SK-N-SH (cell line): ENCODE results near the gene TAGLN2. TPM values are rescaled to one million over a fixed set of nuclear protein-coding genes. Genes with fewer than 3 reads are reported as not detected.

Experiments used
- CTCF ChIA-PET: fragments of 300-600, 350-600 bp; formaldehyde crosslinking; extraction: SDS; loops from one replicate; lab custom pipeline; 2021; lab: Yijun Ruan, JAX
- POLR2A ChIA-PET: fragments of 350-600 bp; sonication (Branson Sonifier 250); formaldehyde crosslinking; extraction: SDS; loops from one replicate; lab custom pipeline; 2020; ENCODE audit warnings: antibody characterized with exemption, inconsistent platforms; lab: Yijun Ruan, JAX
- DNase-seq: peaks from one replicate; pipeline ENCODE4 v3.0.0; 2012
- H2AFZ ChIP-seq: fragments of 200-600 bp; sonication (generic); 2 replicates; pipeline ENCODE4 v1.8.1; 2016; ENCODE audit warnings: antibody characterized with exemption, mild to moderate bottlenecking, low read depth
- H3F3A ChIP-seq: fragments of 200-600 bp; sonication (generic); replicated peaks from 2 replicates; pipeline ENCODE3; 2016; ENCODE audit warnings: antibody characterized with exemption, mild to moderate bottlenecking; ENCODE audit not compliant: insufficient read depth
- H3K27ac ChIP-seq, 2 experiments: fragments of 200-500 bp in 1 of 2; fragments of 200-600 bp in 1 of 2; sonication (Bioruptor generic) in 1 of 2; sonication (generic), shearing (Covaris generic) in 1 of 2; 2 replicates each; pipeline versions ENCODE4 v1.5.1 to v1.6.1; 2014 to 2016; ENCODE audit warnings: low read depth in 2 of 2, inconsistent platforms in 1 of 2, low read length in 1 of 2, mild to moderate bottlenecking in 1 of 2, mixed read lengths in 1 of 2
- H3K27me3 ChIP-seq: fragments of 200-600 bp; sonication (generic), shearing (Covaris generic); 2 replicates; pipeline ENCODE4 v1.6.1; 2016; ENCODE audit warnings: mixed run types; ENCODE audit not compliant: insufficient read depth
- H3K36me3 ChIP-seq, 2 experiments: fragments of 200-500 bp in 1 of 2; fragments of 200-600 bp in 1 of 2; sonication (Bioruptor generic) in 1 of 2; sonication (generic) in 1 of 2; replicated peaks in 1 of 2; 2 replicates each; pipeline versions ENCODE3 to v1.5.1; 2014 to 2016; ENCODE audit warnings: low read length in 1 of 2, mild to moderate bottlenecking in 1 of 2; ENCODE audit not compliant: insufficient read depth in 2 of 2, control insufficient read depth in 1 of 2
- H3K4me1 ChIP-seq, 2 experiments: fragments of 200-500 bp in 1 of 2; fragments of 200-600 bp in 1 of 2; sonication (Bioruptor generic) in 1 of 2; sonication (generic), shearing (Covaris generic) in 1 of 2; 2 replicates each; pipeline versions ENCODE4 v1.5.1 to v1.6.1; 2014 to 2016; ENCODE audit warnings: low read depth in 1 of 2, low read length in 1 of 2, mixed run types in 1 of 2; ENCODE audit not compliant: insufficient read depth in 2 of 2, control insufficient read depth in 1 of 2
- H3K4me2 ChIP-seq: fragments of 200-600 bp; sonication (generic), shearing (Covaris generic); 2 replicates; pipeline ENCODE4 v1.6.1; 2017; ENCODE audit warnings: mixed run types
- H3K4me3 ChIP-seq, 2 experiments: fragments of 200-500 bp in 1 of 2; fragments of 200-600 bp in 1 of 2; sonication (Bioruptor generic) in 1 of 2; sonication (generic), shearing (Covaris generic) in 1 of 2; 2 replicates each; pipeline versions ENCODE4 v1.5.1 to v1.8.1; 2014 to 2016; ENCODE audit warnings: low read depth in 2 of 2, inconsistent platforms in 1 of 2, low read length in 1 of 2, mild to moderate bottlenecking in 1 of 2, mixed read lengths in 1 of 2, moderate library complexity in 1 of 2
- H3K79me2 ChIP-seq: fragments of 200-600 bp; sonication (generic); 2 replicates; pipeline ENCODE4 v1.8.1; 2017; ENCODE audit warnings: mild to moderate bottlenecking; ENCODE audit not compliant: insufficient read depth
- H3K9ac ChIP-seq: fragments of 200-600 bp; sonication (generic); 2 replicates; pipeline ENCODE4 v1.6.1; 2017; ENCODE audit warnings: mixed run types
- H3K9me2 ChIP-seq: fragments of 200-600 bp; sonication (generic); 2 replicates; pipeline ENCODE4 v1.6.1; 2017; ENCODE audit warnings: mixed run types
- H3K9me3 ChIP-seq: fragments of 200-600 bp; sonication (generic); 2 replicates; pipeline ENCODE4 v1.6.1; 2017; ENCODE audit warnings: mixed run types, mild to moderate bottlenecking, moderate library complexity
- H4K20me1 ChIP-seq: fragments of 200-600 bp; sonication (generic); 2 replicates; pipeline ENCODE4 v1.6.1; 2017; ENCODE audit warnings: mild to moderate bottlenecking, mixed run types; ENCODE audit not compliant: insufficient read depth
- CHD2 ChIP-seq: fragments of 150-350 bp; IDR thresholded peaks from 2 replicates; pipeline ENCODE4 v1.6.1; 2018; ENCODE audit warnings: low read length; ENCODE audit not compliant: partially characterized antibody
- ELF1 ChIP-seq: IDR thresholded peaks from 2 replicates; pipeline ENCODE4 v1.4.0; 2012
- FOXM1 ChIP-seq: IDR thresholded peaks from 2 replicates; pipeline ENCODE4 v1.4.0; 2012; ENCODE audit warnings: low read depth, mild to moderate bottlenecking
- GABPA ChIP-seq: IDR thresholded peaks from 2 replicates; pipeline ENCODE4 v1.4.0; 2012; ENCODE audit warnings: low read depth, mild to moderate bottlenecking
- GATA2 ChIP-seq: sonication (generic); formaldehyde crosslinking; IDR thresholded peaks from 2 replicates; pipeline ENCODE4 v1.5.0; 2020; ENCODE audit warnings: mild to moderate bottlenecking, missing genetic modification reagents
- IRF3 ChIP-seq: fragments of 150-350 bp; IDR thresholded peaks from 2 replicates; pipeline ENCODE4 v1.6.1; 2016; ENCODE audit warnings: mild to moderate bottlenecking, low read depth, low read length
- MAX ChIP-seq: IDR thresholded peaks from 2 replicates; pipeline ENCODE4 v1.4.0; 2012; ENCODE audit warnings: low read depth
- MEF2A ChIP-seq: IDR thresholded peaks from 2 replicates; pipeline ENCODE4 v1.4.0; 2012; ENCODE audit warnings: low read depth, borderline replicate concordance
- MXI1 ChIP-seq: IDR thresholded peaks from 2 replicates; pipeline ENCODE4 v1.6.1; 2012; ENCODE audit warnings: mild to moderate bottlenecking, low read depth, low read length, improper control_type of control experiment
- NFIC ChIP-seq: IDR thresholded peaks from 2 replicates; pipeline ENCODE4 v1.4.0; 2012; ENCODE audit warnings: borderline replicate concordance
- NRF1 ChIP-seq: IDR thresholded peaks from 2 replicates; pipeline ENCODE4 v1.6.1; 2012; ENCODE audit warnings: low read depth, mild to moderate bottlenecking, low read length
- PBX3 ChIP-seq: IDR thresholded peaks from 2 replicates; pipeline ENCODE4; 2012
- RCOR1 ChIP-seq: fragments of 150-350 bp; IDR thresholded peaks from 2 replicates; pipeline ENCODE4 v1.6.1; 2017; ENCODE audit warnings: antibody characterized with exemption, low read length
- REST ChIP-seq: IDR thresholded peaks from 2 replicates; pipeline ENCODE4 v1.6.1; 2012; ENCODE audit warnings: mild to moderate bottlenecking, low read depth, low read length, moderate library complexity
- RXRA ChIP-seq: IDR thresholded peaks from 2 replicates; pipeline ENCODE4 v1.4.0; 2012; ENCODE audit warnings: low read depth, mild to moderate bottlenecking, borderline replicate concordance
- SIN3A ChIP-seq: IDR thresholded peaks from 2 replicates; pipeline ENCODE4 v1.6.1; 2012; ENCODE audit warnings: low read depth, mild to moderate bottlenecking, low read length, moderate library complexity, borderline replicate concordance
- TAF1 ChIP-seq: IDR thresholded peaks from 2 replicates; pipeline ENCODE4 v1.6.1; 2012; ENCODE audit warnings: low read depth, mild to moderate bottlenecking, low read length, moderate library complexity, borderline replicate concordance
- TCF12 ChIP-seq: IDR thresholded peaks from 2 replicates; pipeline ENCODE4 v1.4.0; 2012
- TEAD4 ChIP-seq: IDR thresholded peaks from 2 replicates; pipeline ENCODE4 v1.4.0; 2012; ENCODE audit warnings: mild to moderate bottlenecking, borderline replicate concordance; ENCODE audit not compliant: insufficient read depth
- ZBTB33 ChIP-seq: IDR thresholded peaks from 2 replicates; pipeline ENCODE4 v1.4.0; 2012; ENCODE audit warnings: low read depth, borderline replicate concordance
- WGBS: methylation state at CpG from one replicate; pipeline ENCODE4 v1.1.6; 2017; ENCODE audit warnings: low lambda C conversion rate; 5-methylcytosine and 5-hydroxymethylcytosine counted together
- polyA plus RNA-seq, 3 experiments: library from polyadenylated mRNA; depleted of rRNA; stranded (reverse); fragments of >200 nt; gene quantifications; 2 replicates each; pipeline ENCODE4 v1.2.3, GENCODE V29; 2012

TAGLN2 gene
- polyA plus RNA-seq, 1 of the 3 experiments (the other 2 are of a cell fraction): 646 TPM

- H3F3A ChIP-seq: no peaks in the 10 kb centered on the region
- WGBS: 81% methylated on average over 4 of the region's 4 CpGs
- no peak for DNase-seq
- no peak overlapping the region for H3K4me2 ChIP-seq
- H3K27me3 ChIP-seq: no peaks in the 10 kb centered on the region
- CTCF ChIA-PET: interaction anchor here (0.7 to 22.3 kb wide), 25 partner anchors 9 to 441 kb away, joined by 3 to 460 read pairs (median 4); partner anchors contain the start of genes FCRL6, IGSF9, PIGM and SLAMF9
- peaks cover 0 to 2% of the 10 kb centered on the region in 2 experiments; a peak in 1 of 4 replicates for H3K4me1 ChIP-seq
- POLR2A ChIA-PET: no interaction called here
- H3K9me3 ChIP-seq: no peaks in the 10 kb centered on the region
- H3K9ac ChIP-seq: no peak overlapping the region
- H3K4me3 ChIP-seq: no peak overlapping the region
- no peaks in the 10 kb centered on the region for H3K9me2 ChIP-seq
- H3K36me3 ChIP-seq: no peaks in the 10 kb centered on the region
- no peak overlapping the region for H3K27ac ChIP-seq
- no peak for TF ChIP-seq GATA2 (CRISPR knock-in tag)
- peak; percentile 95 for TF ChIP-seq REST
- no peak for TF ChIP-seq NRF1
- no peak for TF ChIP-seq SIN3A
- TF ChIP-seq CHD2: no peak
- no peak for TF ChIP-seq TEAD4
- no peak for TF ChIP-seq GABPA
- no peaks in the 10 kb centered on the region for H3K79me2 ChIP-seq
- H4K20me1 ChIP-seq: no peaks in the 10 kb centered on the region
- no peak overlapping the region for H2AFZ ChIP-seq
Measured at GRCh38 chr1:159935719-159936272, 10.5 kb upstream of the TAGLN2 start.

GRCh38 chr1:159935305-159935704, 10.0 kb upstream of the TAGLN2 start:
- Histone ChIP-seq H3K27me3 (no peaks in the 10 kb centered on the region), H3K4me1 (peaks cover 0 to 2% of the 10 kb centered on the region in 2 experiments; a peak in 1 of 4 replicates), H4K20me1 (no peaks in the 10 kb centered on the region), H2AFZ (no peak overlapping the region), H3F3A (no peaks in the 10 kb centered on the region), H3K36me3 (no peaks in the 10 kb centered on the region), H3K79me2 (no peaks in the 10 kb centered on the region), H3K9me3 (no peaks in the 10 kb centered on the region), H3K9ac (no peak overlapping the region), H3K27ac (no peak overlapping the region), H3K4me3 (no peak overlapping the region), H3K9me2 (no peaks in the 10 kb centered on the region), H3K4me2 (no peak overlapping the region)
- DNase-seq: no peak
- ChIA-PET CTCF (interaction anchor here (0.9 to 22.3 kb wide), 20 partner anchors 8 to 356 kb away, joined by 3 to 460 read pairs (median 4); partner anchors contain the start of genes IGSF9, PIGM, SLAMF9 and TAGLN2), POLR2A (no interaction called here)
- 92% methylated on average over 11 of the region's 11 CpGs for WGBS
- TF ChIP-seq NFIC (no peak), TEAD4 (no peak), RXRA (no peak), IRF3 (no peak), PBX3 (no peak), CHD2 (no peak), MEF2A (no peak), GABPA (no peak), ELF1 (no peak), TAF1 (no peak), MXI1 (no peak), ZBTB33 (no peak), RCOR1 (no peak), GATA2 (CRISPR knock-in tag) (no peak), MAX (no peak), TCF12 (no peak), FOXM1 (no peak)
